Measurements from ENCODE around the gene IKZF1.

IKZF1 gene

GRCh38 chr7:50273301-50273700 lies 31.2 kb upstream of the IKZF1 start:
- DNase-seq (ENCODE audit: extremely low read depth, low read depth): no peak
- TF ChIP-seq, protein P1, sequence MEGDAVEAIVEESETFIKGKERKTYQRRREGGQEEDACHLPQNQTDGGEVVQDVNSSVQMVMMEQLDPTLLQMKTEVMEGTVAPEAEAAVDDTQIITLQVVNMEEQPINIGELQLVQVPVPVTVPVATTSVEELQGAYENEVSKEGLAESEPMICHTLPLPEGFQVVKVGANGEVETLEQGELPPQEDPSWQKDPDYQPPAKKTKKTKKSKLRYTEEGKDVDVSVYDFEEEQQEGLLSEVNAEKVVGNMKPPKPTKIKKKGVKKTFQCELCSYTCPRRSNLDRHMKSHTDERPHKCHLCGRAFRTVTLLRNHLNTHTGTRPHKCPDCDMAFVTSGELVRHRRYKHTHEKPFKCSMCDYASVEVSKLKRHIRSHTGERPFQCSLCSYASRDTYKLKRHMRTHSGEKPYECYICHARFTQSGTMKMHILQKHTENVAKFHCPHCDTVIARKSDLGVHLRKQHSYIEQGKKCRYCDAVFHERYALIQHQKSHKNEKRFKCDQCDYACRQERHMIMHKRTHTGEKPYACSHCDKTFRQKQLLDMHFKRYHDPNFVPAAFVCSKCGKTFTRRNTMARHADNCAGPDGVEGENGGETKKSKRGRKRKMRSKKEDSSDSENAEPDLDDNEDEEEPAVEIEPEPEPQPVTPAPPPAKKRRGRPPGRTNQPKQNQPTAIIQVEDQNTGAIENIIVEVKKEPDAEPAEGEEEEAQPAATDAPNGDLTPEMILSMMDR (IDR thresholded peaks at IDR 0.05; ENCODE audit: low read depth, low read length, missing control alignments): no peak
- no peak overlapping the region for H3K4me3 ChIP-seq (replicated peaks; ENCODE audit: low read depth, low read length)

DNA sequence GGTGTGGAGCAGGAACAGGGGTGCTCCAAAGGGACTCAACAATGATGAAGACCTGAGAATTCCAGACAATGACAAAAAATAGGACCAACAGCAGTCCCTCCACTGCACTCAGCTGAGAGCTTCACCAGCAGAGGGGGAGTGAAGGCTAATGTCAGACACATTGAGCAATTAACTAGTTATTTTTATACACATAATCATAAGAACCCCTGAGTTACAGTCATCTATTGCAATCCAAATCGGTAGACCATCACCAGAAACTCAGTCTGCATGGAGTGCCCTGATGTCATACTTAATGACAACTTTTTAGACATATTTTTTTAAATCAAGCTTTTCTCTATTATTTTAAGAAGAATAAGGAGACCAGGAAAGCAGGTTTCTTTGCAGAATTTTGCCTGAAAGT lies 30.6 kb upstream of the IKZF1 start:
- DNase-seq (ENCODE audit: extremely low read depth, low read depth): no peak
- TF ChIP-seq, protein P1 (IDR thresholded peaks at IDR 0.05; ENCODE audit: low read depth, low read length, missing control alignments): no peak
- H3K4me3 ChIP-seq (replicated peaks; ENCODE audit: low read depth, low read length): no peak overlapping the region

DNA sequence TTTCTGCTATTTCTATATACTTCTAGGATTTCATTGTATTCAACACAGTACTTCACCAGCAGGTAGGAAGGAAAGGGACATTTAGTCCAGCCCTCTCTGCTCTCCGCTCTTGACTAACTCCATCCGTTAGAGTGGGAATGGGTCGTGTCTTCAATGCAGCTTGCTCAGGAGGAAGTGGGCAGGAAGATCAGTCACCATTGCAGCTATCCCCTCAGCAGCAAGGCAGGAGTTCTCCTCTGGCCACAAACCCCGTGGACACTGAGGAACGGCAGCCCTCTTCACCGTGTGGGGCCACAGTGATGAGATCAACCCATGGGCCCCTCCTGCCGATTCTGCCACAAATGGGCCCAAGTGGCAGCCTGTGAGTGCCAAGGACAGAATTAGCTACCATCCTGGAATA lies 30.2 kb upstream of the IKZF1 start:
- H3K4me3 ChIP-seq (replicated peaks; ENCODE audit: low read depth, low read length): no peak overlapping the region
- TF ChIP-seq, protein P1 (IDR thresholded peaks at IDR 0.05; ENCODE audit: low read depth, low read length, missing control alignments): no peak
- DNase-seq (ENCODE audit: extremely low read depth, low read depth): no peak

- TF ChIP-seq, protein P1 (IDR thresholded peaks at IDR 0.05; ENCODE audit: low read depth, low read length, missing control alignments): no peak
- DNase-seq (ENCODE audit: extremely low read depth, low read depth): no peak
- no peak overlapping the region for H3K4me3 ChIP-seq (replicated peaks; ENCODE audit: low read depth, low read length)
Measured at GRCh38 chr7:50275430-50275829, 29.1 kb upstream of the IKZF1 start.

- TF ChIP-seq, protein P1 (IDR thresholded peaks at IDR 0.05; ENCODE audit: low read depth, low read length, missing control alignments): no peak
- H3K4me3 ChIP-seq (replicated peaks; ENCODE audit: low read depth, low read length): no peak overlapping the region
- DNase-seq (ENCODE audit: extremely low read depth, low read depth): no peak
Measured at GRCh38 chr7:50276483-50276882, 28.0 kb upstream of the IKZF1 start.

DNA sequence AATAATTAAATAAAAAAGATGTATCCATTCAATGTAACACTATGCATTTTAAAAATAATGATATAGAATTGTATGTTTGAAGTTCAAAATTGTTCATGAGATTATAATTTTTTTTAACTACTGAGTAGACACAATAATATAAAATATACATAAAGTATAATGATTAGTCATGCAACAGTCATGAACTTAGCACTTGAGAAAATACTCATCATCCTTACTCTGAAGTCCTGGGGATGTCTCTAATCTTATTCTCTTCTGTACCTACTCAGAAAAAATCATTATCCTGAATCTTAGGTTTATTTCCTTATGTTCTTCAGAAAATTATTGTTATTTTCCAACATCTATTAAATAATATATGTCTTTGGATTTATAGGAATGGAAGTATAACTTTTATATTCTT lies 26.4 kb upstream of the IKZF1 start:
- TF ChIP-seq, protein P1 (IDR thresholded peaks at IDR 0.05; ENCODE audit: low read depth, low read length, missing control alignments): no peak
- no peak for DNase-seq (ENCODE audit: extremely low read depth, low read depth)
- no peak overlapping the region for H3K4me3 ChIP-seq (replicated peaks; ENCODE audit: low read depth, low read length)

- no peak overlapping the region for H3K4me3 ChIP-seq (replicated peaks; ENCODE audit: low read depth, low read length)
- DNase-seq (ENCODE audit: extremely low read depth, low read depth): no peak
- TF ChIP-seq, protein P1 (IDR thresholded peaks at IDR 0.05; ENCODE audit: low read depth, low read length, missing control alignments): no peak
Measured at GRCh38 chr7:50281680-50282445, 22.7 kb upstream of the IKZF1 start.
